Neural cell (in vitro differentiated cells): Measurements from ENCODE around the gene UMODL1.

ENCODE experiments used
- CTCF ChIP-seq: fragments of 450-650 bp; IDR thresholded peaks from 2 replicates; pipeline ENCODE4 v1.5.1; 2014; ENCODE audit warnings: antibody characterized with exemption, mild to moderate bottlenecking, moderate library complexity; ENCODE audit not compliant: poor library complexity, severe bottlenecking
- EP300 ChIP-seq: fragments of 450-650 bp; conservative IDR thresholded peaks from 2 replicates; pipeline ENCODE4 v1.6.1; 2014; ENCODE audit warnings: antibody characterized with exemption, mild to moderate bottlenecking, moderate library complexity; ENCODE audit not compliant: poor library complexity, severe bottlenecking
- EZH2 ChIP-seq: fragments of 200-600, 300-800 bp; shearing (Covaris generic), sonication (generic); IDR thresholded peaks from 2 replicates; pipeline ENCODE4 v1.6.1; 2014; ENCODE audit warnings: antibody characterized with exemption, low read length, borderline replicate concordance, mild to moderate bottlenecking; ENCODE audit not compliant: insufficient read depth, poor library complexity, severe bottlenecking
- RAD21 ChIP-seq: fragments of 450-650 bp; conservative IDR thresholded peaks from 2 replicates; pipeline ENCODE4 v1.6.1; 2014; ENCODE audit warnings: antibody characterized with exemption, mild to moderate bottlenecking, moderate library complexity
- TAF1 ChIP-seq: IDR thresholded peaks from 2 replicates; pipeline ENCODE4 v1.6.1; 2012; ENCODE audit warnings: low read depth

GRCh38 chr21:42143111-42143510, 72.0 kb downstream of the UMODL1 start:
- no peak for TF ChIP-seq CTCF
- no peak for TF ChIP-seq EP300
- no peak for TF ChIP-seq RAD21
- no peak for TF ChIP-seq TAF1
- no peak for TF ChIP-seq EZH2
